Stimulated activated CD8-positive, alpha-beta memory T cell treated with anti-CD3 and anti-CD28 coated beads, Interleukin-15, amount 100 ng/mL, for 24 hours (primary cell): ENCODE measurements around the gene SPOCK1.

Experiments used
- DNase-seq: peaks from one replicate; pipeline ENCODE4 v3.0.0-alpha.2; 2020; ENCODE audit warnings: low read depth

The SPOCK1 gene

DNA sequence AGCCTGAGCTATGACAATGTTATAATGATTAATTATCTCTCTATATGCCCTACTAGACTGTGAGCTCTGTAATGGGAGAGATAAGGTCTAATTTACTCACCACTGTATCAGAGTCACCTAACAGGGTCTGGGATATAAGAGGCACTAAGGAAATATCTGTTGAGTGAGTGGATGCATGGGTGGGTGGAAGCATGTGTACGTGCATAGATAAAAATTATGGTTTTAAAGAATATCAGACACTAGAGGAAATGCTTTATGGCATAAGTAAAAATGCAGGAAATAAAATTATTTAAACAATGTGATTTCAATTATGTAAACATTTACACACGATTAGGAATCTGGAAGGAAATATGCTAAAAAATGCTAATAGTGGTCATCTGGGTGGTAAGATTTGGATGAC, 137.8 kb downstream of the SPOCK1 start:
- DNase-seq: no peak

DNA sequence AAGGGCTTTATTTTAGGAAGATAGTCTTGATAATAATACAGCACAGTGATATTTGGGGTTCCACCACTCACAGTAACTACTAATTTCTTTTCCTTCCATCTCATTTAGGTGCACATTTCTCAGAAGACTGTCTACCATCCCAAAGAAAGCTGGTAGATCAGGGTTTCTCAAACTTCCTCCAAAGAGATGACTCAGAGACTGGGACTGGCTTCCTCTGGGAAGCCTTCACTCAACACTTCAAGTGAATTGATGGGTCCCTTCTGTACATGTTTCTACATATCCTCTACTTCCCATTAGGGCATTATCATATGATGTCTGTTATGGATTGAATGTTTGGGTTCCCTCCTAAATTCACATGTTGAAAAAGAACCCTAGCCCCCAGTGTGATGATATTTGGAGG, 138.5 kb downstream of the SPOCK1 start:
- no peak for DNase-seq

DNA sequence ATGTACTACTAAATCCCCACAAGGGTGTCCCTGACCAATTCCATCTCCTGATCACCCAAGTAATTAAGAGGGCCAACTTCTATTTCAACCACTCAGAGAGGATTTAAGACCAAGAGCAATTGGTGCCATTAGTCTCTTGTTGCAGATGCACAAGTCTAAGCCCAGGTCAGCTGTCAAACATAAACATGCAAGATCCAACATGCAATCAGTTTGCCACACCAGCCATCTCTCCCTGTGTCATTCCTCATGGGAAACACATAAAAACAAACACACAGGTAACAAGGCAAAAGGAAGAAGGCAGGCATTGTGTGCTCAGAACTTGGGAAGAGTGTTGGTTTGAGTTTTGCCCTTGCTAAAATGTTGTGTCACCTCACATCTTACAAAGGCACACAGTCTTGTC, 139.2 kb downstream of the SPOCK1 start:
- no peak for DNase-seq

DNA sequence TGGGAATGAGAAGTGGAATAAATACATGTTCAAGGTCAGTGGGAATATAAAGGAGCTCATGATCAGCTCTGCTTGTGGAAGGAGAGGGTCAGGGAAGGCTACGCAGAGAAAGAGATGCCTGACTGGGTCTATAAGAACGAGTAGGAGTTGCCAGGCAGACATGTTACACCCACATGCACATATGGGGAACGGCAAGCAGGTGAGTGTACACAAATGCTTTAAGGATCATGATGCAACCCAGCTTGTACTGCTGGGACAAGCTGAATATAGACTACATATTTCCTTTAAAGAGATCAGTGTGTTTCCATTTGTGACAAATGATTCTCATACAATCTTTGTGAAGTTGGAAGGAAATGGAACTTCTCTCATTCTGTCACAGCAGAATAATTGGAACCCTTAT, 141.7 kb downstream of the SPOCK1 start:
- DNase-seq: no peak

DNA sequence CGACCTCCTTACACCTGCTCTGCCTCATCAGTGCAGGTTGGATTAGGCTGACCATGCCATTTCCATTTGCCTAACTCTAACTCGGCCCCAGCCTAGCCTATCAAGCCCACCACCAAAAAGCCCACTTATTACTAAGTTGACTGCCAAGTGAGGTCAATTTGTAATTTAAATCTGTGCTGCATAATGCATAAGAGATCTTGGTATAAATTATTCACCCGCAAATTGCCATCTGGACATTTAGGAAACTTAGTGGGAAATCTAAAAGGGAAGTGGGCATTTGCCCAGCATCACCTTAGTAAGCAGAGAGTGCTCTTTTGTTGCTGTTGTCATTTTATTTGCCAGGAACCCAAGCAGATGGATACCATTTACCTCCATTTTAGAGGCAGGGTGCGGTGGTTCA, 143.0 kb downstream of the SPOCK1 start:
- no peak for DNase-seq

DNA sequence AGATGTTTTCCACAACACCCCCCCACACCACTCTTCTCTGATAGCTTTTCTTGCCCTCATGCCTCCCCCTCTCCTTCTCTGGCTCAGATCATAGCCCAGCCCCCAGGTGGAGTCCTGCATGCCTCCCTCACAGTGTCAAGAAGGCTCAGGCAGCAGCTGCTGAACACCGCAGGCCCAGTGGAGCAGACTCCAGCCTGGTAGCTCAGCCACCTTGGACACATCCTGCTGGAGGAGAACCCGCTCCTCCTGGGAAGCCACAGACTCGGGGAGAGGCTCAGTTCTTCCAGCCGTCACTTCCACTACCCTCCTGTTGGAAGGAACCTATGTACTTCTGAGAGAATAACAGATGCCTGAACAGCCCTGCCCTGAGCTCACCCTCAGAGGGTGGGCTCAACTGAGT, 143.4 kb downstream of the SPOCK1 start:
- no peak for DNase-seq

DNA sequence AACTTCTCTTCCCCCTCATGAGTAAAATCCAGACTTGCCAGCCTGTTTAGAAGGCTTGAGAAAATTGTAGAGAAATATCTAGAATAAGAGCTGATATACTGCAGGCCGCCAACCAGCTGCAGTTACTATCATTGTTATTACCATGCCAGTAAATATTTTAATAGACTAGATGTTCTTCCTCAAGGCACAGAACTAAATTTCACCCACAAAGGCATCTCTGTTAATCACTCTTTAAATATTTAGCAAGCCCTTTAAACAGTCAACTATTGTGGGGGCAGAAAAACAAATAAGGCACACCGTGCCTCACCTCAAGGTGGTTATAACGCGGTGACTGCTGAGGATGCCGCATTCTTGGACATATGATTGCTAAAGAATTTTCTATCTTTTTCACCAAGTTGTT, 147.0 kb downstream of the SPOCK1 start:
- DNase-seq: no peak

DNA sequence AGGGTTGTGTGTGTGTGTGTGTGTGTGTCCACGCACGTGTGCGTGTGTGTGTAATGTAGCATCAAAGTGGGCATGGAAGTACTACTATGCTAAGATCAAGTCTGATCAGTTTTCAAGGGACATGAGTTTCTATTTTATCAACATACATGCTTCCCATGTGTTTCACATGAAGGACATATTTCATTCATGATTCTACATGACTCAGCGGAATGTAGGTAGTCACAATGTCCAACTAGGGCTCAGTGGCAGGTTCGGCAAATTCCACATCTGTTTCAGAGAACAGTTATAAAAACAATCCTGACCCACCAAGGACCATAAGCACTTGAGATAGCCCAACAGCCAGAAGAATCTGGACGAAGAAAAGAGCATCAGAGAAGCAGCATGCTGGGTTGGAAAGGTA, 148.3 kb downstream of the SPOCK1 start:
- DNase-seq: no peak

DNA sequence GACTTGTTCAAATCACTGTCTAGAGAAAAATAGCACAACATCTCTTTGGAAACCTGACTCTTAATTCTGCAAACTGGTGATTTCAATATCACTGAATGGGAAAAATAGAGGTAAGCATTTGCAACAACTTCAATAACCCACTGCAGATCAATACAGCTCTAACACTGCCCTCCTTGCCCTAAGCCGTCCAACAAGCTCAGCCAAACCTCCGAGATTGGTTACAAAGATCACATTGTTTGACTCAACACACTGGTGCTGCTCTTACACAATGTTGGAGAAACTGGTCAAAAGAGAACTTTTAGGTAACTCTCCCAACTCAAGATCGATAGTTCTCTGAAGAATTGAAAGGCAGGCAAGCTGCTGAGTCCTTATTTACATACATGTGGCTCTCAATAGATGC, 150.4 kb downstream of the SPOCK1 start:
- no peak for DNase-seq

DNA sequence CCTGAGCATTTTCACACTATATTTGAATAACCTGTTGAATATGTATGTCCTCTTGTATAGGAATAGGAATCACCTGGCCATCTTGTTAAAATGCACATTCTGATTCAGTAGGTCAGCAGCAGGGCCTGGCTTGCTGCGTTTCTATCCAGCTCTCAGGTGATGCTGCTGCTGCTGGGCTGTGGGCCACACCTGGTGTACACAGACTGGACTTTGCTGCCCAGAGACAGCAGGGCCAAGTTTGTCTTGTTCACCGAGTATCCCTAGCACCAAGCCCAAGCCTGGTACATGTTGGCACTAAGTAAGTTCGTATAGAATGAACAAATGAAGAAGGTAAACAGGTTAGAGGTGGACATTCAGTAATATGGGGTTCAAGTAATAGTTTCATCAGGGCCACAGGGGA, 151.3 kb downstream of the SPOCK1 start:
- no peak for DNase-seq

DNA sequence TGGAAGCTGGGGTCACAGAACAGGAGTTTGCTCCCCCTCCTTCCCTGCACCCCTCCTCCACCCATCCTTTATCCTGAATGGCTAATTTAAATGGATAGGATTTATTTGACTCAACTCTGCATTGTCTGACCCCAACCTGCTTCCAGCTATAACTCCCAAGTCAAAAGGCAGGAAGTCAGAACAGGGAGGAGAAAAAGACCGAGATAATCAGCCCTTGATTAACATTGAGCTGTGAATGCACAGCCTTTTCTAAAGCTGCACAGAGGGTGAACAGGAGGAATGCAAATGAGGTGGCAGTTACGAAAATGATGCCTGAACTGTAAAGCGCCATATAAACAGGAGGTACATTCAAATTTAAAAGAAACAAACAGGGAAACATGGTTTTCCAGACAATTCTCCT, 152.8 kb downstream of the SPOCK1 start:
- no peak for DNase-seq

DNA sequence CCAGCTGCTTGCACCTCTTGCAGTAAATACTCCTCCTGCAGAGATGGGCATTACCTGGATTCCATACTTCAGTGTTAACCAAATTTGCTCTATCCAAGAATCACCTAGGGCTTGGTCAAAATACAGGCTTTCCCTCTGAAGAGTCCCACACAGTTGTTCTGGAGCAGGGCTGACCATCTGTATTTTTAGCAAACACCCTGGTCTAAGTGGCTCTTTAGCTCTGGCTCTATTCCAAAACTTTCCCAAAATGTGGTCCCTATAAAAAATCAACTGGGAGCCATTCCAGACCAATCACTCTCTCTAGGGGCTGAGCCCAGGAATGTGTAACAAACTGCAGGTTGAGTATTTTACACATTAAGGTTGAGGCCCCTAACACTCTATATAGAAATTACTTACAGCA, 153.7 kb downstream of the SPOCK1 start:
- DNase-seq: no peak

DNA sequence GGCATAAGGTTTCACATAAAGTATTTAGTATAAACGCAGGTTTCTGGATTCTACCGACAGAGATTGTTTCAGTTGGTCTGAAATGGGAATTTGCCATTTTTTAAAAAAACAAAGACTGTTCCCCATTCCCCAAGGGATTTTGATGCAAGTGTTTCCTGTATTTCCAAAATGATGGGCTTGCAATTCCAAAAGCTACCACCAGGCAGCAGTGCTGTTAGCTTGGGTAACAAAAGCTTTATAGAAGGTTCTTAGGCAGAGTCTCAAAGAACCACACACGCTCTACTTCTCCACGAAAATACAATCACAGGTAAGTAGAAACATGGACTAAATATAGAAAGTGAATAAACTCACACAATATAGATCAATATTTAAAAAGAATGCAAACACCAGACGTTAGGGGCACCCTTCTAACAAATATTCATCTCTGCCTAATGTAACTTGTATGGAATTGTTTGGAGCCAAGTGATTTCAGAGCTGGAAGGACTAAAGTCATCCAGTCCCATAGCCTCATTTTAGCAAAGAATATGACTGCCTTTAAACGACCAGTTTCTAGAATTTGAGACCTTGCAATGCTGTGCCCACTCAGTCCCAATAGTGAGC, 154.3 kb downstream of the SPOCK1 start:
- no peak for DNase-seq

DNA sequence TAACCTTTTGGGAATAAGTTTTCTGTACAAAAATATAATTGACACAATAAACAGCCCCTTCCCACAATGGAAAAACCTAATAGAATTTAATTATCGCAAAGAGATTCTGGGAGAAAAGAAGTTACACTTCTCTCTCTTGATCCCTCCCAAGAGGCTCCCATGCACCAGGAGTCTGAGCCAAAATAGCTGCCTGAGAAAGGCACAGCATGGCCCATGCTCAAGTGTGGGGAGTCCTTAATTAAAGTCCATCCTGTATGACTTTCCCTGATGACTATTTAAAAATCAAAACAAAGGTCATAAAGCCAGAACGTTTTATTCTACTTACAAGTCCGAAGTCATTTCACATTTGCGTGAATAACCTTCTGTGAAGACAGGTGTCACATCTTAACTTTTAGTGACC, 155.1 kb downstream of the SPOCK1 start:
- DNase-seq: no peak

DNA sequence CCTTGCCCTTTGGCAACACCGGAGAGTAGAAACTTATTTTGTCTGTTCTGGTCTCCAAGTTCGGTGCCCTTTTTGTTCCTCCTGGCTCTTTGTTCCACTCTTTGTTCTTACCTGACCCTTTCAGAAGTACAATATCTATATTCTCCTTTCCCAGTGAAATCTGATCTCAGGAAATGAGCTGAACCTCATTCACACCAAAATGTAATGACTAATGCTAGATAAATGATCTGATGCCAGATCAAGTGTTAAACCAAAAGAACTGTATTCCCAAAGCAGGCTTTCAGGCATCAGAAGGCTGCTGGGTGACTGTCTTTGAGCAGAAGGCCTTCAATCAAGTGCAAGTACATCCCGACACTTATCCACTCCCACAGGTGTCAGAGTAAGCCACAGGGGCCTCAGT, 156.4 kb downstream of the SPOCK1 start:
- no peak for DNase-seq

DNA sequence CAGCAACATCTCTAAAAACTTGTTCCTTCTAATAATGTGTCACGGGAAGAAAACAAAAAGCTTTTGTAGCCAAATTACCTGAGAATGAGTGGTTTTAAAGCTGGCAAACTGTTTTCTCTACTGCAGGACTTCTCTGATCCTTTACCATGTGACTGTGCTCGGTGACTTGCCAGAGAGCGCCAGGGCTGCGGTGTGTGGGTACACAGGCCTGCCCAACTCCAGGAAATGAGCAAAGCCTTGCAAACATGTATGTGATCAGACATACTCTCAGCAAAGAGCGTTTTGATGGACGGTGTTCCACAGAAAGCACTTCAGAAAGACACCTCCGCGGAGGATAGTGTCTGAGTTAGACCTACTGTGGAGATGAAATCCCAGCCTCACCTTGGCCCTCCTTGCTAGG, 157.3 kb downstream of the SPOCK1 start:
- DNase-seq: no peak

DNA sequence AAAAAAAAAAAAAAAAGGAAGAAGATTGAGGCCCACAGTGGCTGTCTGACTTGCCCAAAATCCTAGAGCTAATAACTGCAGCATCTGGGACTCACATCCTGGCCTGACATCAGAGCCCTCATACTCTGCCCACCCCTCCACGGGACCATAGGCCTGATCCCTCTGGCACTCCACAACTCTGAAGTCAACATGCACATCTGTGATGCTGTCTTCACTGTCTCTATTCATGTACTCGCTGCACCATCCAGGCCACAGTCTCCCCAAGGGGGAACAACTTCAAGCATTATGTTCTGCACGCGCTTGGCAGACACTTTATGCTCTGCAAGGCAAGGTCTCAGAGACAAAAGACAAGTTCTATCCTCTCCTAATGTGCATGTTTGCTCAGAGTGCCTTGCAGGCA, 158.2 kb downstream of the SPOCK1 start:
- no peak for DNase-seq

DNA sequence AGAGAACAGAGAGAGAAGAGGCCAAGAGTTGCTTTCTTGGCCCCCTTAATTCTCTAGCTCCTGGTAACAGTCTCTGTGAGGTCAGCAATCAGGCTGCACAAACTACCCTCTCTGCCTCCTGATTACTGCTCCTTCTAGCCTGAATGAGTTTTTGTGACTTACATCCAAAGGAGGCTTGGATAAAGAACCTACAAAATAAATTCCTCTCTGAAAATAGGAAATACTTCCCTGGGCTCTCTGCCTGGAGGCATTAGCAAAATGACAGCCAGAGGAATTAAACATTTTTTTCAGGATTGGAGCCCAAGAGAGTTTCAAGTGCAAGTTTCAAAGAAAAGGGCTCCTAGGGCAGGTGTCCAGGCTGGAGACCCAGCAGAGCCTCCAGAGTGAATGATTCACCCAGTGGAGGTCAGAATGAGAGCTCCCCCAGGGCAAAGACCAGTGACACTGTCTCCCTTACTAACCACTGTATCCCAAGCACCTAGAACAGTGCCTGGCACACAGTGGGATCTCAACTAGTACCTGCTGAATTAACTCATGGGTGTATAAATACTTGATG, 162.5 kb downstream of the SPOCK1 start:
- no peak for DNase-seq

DNA sequence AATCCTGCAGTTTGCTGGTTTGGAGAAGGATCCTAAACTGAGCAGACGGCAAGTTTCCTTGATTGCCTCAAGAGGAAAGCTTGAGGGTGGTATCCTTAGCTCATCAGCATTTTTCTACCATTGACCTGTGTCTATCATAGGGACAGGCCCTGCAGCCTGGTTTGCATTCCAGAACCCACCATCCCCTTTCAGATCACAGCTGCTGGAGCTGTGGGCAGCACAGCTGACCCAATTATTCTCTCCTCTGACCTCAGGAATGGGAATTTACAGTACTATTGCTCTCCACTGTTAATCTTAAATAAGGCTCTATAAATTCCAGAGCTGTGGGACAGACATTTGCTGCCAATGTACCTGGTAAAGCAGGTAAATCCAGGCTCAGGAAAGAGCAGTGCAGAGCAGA, 163.0 kb downstream of the SPOCK1 start:
- no peak for DNase-seq

DNA sequence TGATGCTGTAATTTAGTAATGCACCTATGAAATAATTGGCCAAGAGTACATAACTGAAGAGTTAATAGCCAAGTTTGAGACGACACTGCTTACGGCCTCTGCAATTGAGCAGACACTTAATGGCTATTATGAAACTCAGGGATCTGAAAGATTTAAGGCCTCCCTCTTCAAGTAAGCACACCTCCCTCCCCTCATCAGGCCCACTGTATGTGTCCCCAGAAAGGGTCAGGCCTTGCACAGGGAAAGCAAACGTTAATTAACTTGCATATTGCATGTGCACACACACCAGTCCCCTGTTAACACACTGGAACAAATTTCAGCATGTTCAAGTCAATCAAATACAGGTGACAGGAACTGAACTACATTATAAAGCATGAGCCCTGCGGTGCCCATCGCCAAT, 163.6 kb downstream of the SPOCK1 start:
- DNase-seq: no peak

DNA sequence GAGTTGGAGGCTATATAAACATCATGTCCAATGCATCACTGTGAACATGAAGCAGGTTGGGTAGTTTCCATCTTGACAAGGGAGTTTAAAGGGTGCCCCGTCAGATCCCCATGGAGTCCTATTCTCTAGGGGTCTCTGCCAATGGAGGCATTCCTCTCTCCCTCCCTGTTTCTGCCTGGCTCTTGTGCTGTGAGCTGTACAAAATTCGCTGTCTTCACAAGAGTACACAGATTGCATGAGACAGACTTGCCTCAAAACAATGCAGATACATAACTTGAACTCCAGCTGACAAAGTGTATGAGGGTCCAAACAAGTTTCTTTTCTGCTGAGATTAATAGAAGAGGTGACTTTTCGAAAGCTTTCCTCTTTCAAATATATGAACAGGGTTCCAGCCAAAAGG, 165.2 kb downstream of the SPOCK1 start:
- no peak for DNase-seq

DNA sequence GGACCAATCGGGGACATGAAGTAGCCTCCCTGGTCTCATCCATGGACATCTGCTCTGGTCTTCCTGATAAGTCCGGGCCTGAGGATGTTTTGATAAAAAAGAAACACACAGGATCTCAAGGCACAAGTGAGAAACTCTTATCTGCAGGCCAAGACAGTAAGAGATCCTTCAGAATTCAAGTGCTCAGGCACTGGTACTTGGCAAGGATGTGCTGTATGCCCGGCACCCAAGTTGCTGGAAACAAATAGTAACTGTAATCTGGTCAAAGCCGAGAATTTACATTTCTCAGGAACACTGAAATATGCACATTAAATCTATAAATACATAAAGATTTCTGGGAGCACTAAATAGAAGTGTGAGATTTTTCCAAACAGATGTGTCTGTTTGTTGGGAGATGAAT, 165.7 kb downstream of the SPOCK1 start:
- no peak for DNase-seq

DNA sequence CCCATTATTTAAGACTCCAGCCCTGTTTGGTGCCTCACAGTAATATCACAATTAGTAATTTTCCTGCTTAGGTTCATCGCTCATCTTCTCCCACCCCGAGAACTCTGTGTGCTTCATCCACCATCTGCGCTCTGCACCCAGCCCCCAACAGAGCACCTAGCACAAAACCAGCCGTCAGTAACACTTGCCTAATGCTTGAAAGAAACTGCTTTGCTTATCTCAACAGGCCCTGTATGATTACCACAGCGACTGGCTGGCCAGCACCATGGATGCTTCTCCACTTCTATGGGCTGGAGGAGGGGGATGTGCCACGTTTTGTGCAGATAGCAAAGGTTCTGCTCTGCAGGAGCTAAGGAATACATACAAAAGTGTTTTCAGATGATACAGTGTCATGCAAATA, 166.8 kb downstream of the SPOCK1 start:
- DNase-seq: no peak

DNA sequence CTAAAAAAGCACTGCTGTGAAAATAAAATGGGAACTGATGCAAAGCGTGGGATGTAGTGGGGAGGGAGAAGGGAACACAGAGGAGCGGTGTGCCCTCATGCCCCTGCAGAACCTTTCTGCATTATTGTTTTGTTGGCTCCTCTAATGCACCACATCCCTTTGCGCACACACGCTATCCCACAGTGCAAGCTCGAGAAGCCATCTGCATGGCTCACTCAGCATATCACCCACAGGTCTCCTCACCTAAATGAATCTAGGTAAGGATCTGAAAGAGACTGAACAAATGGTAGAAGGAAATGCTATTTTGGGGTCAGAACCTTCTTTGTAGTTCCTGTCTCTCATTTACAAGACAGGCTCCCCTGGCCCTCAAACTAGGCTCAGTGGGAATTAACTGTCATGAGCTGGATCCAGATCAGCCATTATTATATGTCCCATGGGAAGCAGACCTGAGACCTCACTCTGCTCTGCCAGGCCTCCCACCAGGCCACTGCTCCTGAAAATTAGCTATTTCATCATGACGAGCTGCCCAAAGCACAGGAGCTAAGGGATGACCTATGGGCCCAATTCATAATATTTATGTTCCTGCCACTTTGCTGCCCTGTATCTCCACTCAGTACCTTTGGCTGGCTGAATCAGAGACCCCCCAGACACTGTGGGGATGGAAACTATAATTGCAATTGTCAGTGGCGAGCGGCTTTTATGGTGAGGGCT, 169.4 kb downstream of the SPOCK1 start:
- DNase-seq: no peak
